ENCODE results near the gene HOXA5. TPM values are rescaled to one million over a fixed set of nuclear protein-coding genes. Genes with fewer than 3 reads are reported as not detected.
A peak's percentile ranks its signal among the peaks of the same experiment; 100 is the strongest.

The HOXA5 gene
- total and polyA plus RNA-seq, 5 donors from 2014 or later: not detected

- Histone ChIP-seq H3K4me3 (ENCODE audit: low read depth, low read length) (no peak overlapping the region), H3K36me3 (ENCODE audit: control insufficient read depth, insufficient read depth, low read length) (no peaks in the 10 kb centered on the region), H3K27ac (ENCODE audit: insufficient read depth, low read length, poor library complexity, severe bottlenecking) (no peak overlapping the region), H3K27me3 (ENCODE audit: control insufficient read depth, insufficient read depth, low read length) (peaks cover 50% of the 10 kb centered on the region), H3K4me1 (ENCODE audit: control insufficient read depth, insufficient read depth, low read length, poor library complexity, severe bottlenecking) (peaks cover 48% of the 10 kb centered on the region), H3K9me3 (ENCODE audit: control insufficient read depth in 2 of 2, low read length in 2 of 2) (no peaks in the 10 kb centered on the region)
- Mint-ChIP-seq H3K27me3 (peaks cover 76% of the 10 kb centered on the region), H3K4me3 (peak overlapping the region; percentile 67 to 82 (median 76)), H3K36me3 (no peaks in the 10 kb centered on the region), H3K4me1 (peaks cover 10 to 46% (median 13%) of the 10 kb centered on the region in 4 donors), H3K9me3 (peaks cover 0 to 11% (median 0%) of the 10 kb centered on the region in 7 donors), H3K27ac (peak overlapping the region in 1 of 3 donors; percentile 79)
- DNase-seq: no peak
- ATAC-seq (ENCODE audit: low read depth in 2 of 2): no peak
Observed at GRCh38 chr7:27171637-27172314, 28.3 kb upstream of the HOXA5 start.

- peak overlapping the region; percentile 43 to 74 (median 59) for H3K4me3 Mint-ChIP-seq
- peaks cover 10 to 49% (median 13%) of the 10 kb centered on the region in 4 donors for H3K4me1 Mint-ChIP-seq
- H3K4me3 ChIP-seq (ENCODE audit: low read depth, low read length): no peak overlapping the region
- H3K9me3 ChIP-seq (ENCODE audit: control insufficient read depth in 2 of 2, low read length in 2 of 2): no peaks in the 10 kb centered on the region
- no peak overlapping the region for H3K27ac Mint-ChIP-seq
- peaks cover 81% of the 10 kb centered on the region for H3K27me3 Mint-ChIP-seq
- H3K9me3 Mint-ChIP-seq: peaks cover 0 to 11% (median 0%) of the 10 kb centered on the region in 7 donors
- no peaks in the 10 kb centered on the region for H3K36me3 ChIP-seq (ENCODE audit: control insufficient read depth, insufficient read depth, low read length)
- DNase-seq (no peak), ATAC-seq (ENCODE audit: low read depth in 2 of 2) (no peak)
- H3K27me3 ChIP-seq (ENCODE audit: control insufficient read depth, insufficient read depth, low read length): peaks cover 50% of the 10 kb centered on the region
- H3K36me3 Mint-ChIP-seq: no peaks in the 10 kb centered on the region
- no peak overlapping the region for H3K27ac ChIP-seq (ENCODE audit: insufficient read depth, low read length, poor library complexity, severe bottlenecking)
- peaks cover 52% of the 10 kb centered on the region for H3K4me1 ChIP-seq (ENCODE audit: control insufficient read depth, insufficient read depth, low read length, poor library complexity, severe bottlenecking)
Observed at GRCh38 chr7:27171325-27171636, 27.8 kb upstream of the HOXA5 start.

DNA sequence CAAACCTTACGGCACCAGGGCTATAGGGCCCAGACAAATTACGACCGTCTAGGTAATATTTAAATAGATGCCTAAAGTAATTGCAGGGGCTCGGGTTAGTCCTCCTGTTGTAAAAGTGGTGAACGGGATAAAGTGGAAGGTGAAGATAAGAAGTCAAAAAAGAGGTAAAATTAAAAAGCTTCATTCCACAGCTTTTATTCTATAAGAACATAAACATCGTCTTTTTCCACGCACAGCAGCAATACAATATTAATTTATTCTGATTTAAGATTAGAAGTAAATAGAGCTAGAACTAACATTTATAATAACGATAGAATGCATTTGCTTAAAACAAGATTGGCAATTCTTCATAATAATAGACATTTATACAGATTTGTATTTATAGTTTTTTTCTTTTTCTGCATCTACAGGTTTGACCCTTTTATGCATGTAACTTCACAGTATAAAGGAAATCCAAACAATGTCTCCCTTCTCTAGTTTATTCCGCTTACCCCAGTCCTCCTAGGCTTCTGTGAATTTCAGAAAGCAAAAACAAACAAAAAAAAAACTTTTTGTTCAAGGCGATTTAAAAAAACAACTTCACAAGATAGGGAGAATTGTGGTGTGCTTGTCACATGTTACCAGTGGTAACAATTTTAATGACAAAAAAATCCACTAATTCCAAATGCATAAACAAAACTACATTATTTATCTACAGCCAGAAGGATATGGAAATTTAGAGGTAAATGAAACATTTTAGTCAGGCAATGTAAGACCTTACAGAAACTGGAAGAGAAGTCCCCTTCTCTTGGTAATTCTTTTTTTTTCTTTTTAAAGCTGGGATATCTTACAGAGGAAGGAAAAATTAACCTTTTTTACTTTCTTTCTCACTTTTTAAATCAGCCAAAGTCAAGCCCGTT lies 27.2 kb upstream of the HOXA5 start:
- peak overlapping the region in 3 of 4 donors; percentile 67 to 79 (median 74) for H3K4me3 Mint-ChIP-seq
- H3K27me3 ChIP-seq (ENCODE audit: control insufficient read depth, insufficient read depth, low read length): peaks cover 51% of the 10 kb centered on the region
- no peaks in the 10 kb centered on the region for H3K36me3 ChIP-seq (ENCODE audit: control insufficient read depth, insufficient read depth, low read length)
- H3K4me1 Mint-ChIP-seq: peaks cover 10 to 52% (median 16%) of the 10 kb centered on the region in 4 donors
- no peak for DNase-seq
- peaks cover 81% of the 10 kb centered on the region for H3K27me3 Mint-ChIP-seq
- ATAC-seq (ENCODE audit: low read depth in 2 of 2): no peak
- H3K9me3 Mint-ChIP-seq: peaks cover 0 to 14% (median 0%) of the 10 kb centered on the region in 7 donors
- H3K9me3 ChIP-seq (ENCODE audit: control insufficient read depth in 2 of 2, low read length in 2 of 2): no peaks in the 10 kb centered on the region
- no peak overlapping the region for H3K27ac ChIP-seq (ENCODE audit: insufficient read depth, low read length, poor library complexity, severe bottlenecking)
- peak overlapping the region in 1 of 3 donors; percentile 87 for H3K27ac Mint-ChIP-seq
- no peaks in the 10 kb centered on the region for H3K36me3 Mint-ChIP-seq
- H3K4me1 ChIP-seq (ENCODE audit: control insufficient read depth, insufficient read depth, low read length, poor library complexity, severe bottlenecking): peaks cover 58% of the 10 kb centered on the region
- H3K4me3 ChIP-seq (ENCODE audit: low read depth, low read length): no peak overlapping the region

- Histone ChIP-seq H3K27me3 (ENCODE audit: control insufficient read depth, insufficient read depth, low read length) (peaks cover 46% of the 10 kb centered on the region), H3K36me3 (ENCODE audit: control insufficient read depth, insufficient read depth, low read length) (no peaks in the 10 kb centered on the region), H3K4me3 (ENCODE audit: low read depth, low read length) (no peak overlapping the region), H3K27ac (ENCODE audit: insufficient read depth, low read length, poor library complexity, severe bottlenecking) (no peak overlapping the region), H3K4me1 (ENCODE audit: control insufficient read depth, insufficient read depth, low read length, poor library complexity, severe bottlenecking) (peaks cover 67% of the 10 kb centered on the region), H3K9me3 (ENCODE audit: control insufficient read depth in 2 of 2, low read length in 2 of 2) (no peaks in the 10 kb centered on the region)
- Mint-ChIP-seq H3K36me3 (no peaks in the 10 kb centered on the region), H3K4me3 (peak overlapping the region in 3 of 4 donors; percentile 26 to 79 (median 33)), H3K27ac (peak overlapping the region in 1 of 3 donors; percentile 87), H3K4me1 (peaks cover 10 to 55% (median 18%) of the 10 kb centered on the region in 4 donors), H3K27me3 (peaks cover 81% of the 10 kb centered on the region), H3K9me3 (peaks cover 0 to 15% (median 0%) of the 10 kb centered on the region in 7 donors)
- ATAC-seq (ENCODE audit: low read depth in 2 of 2) (no peak), DNase-seq (no peak)
Observed at GRCh38 chr7:27169658-27170425, 26.4 kb upstream of the HOXA5 start.

- Mint-ChIP-seq H3K9me3 (peaks cover 0 to 15% (median 0%) of the 10 kb centered on the region in 7 donors), H3K36me3 (no peaks in the 10 kb centered on the region), H3K4me3 (peak overlapping the region; percentile 8 to 81 (median 56)), H3K27ac (no peak overlapping the region), H3K27me3 (peaks cover 86% of the 10 kb centered on the region), H3K4me1 (peaks cover 10 to 58% (median 18%) of the 10 kb centered on the region in 4 donors)
- ATAC-seq (ENCODE audit: low read depth in 2 of 2) (no peak), DNase-seq (peak in 1 of 3 donors; percentile 41)
- Histone ChIP-seq H3K27ac (ENCODE audit: insufficient read depth, low read length, poor library complexity, severe bottlenecking) (no peak overlapping the region), H3K27me3 (ENCODE audit: control insufficient read depth, insufficient read depth, low read length) (peaks cover 50% of the 10 kb centered on the region), H3K36me3 (ENCODE audit: control insufficient read depth, insufficient read depth, low read length) (no peaks in the 10 kb centered on the region), H3K9me3 (ENCODE audit: control insufficient read depth in 2 of 2, low read length in 2 of 2) (no peaks in the 10 kb centered on the region), H3K4me1 (ENCODE audit: control insufficient read depth, insufficient read depth, low read length, poor library complexity, severe bottlenecking) (peaks cover 62% of the 10 kb centered on the region), H3K4me3 (ENCODE audit: low read depth, low read length) (no peak overlapping the region)
Observed at GRCh38 chr7:27168265-27168947, 24.9 kb upstream of the HOXA5 start.

- Histone ChIP-seq H3K4me1 (ENCODE audit: control insufficient read depth, insufficient read depth, low read length, poor library complexity, severe bottlenecking) (peaks cover 56% of the 10 kb centered on the region), H3K27me3 (ENCODE audit: control insufficient read depth, insufficient read depth, low read length) (peaks cover 54% of the 10 kb centered on the region), H3K4me3 (ENCODE audit: low read depth, low read length) (no peak overlapping the region), H3K27ac (ENCODE audit: insufficient read depth, low read length, poor library complexity, severe bottlenecking) (no peak overlapping the region), H3K36me3 (ENCODE audit: control insufficient read depth, insufficient read depth, low read length) (no peaks in the 10 kb centered on the region), H3K9me3 (ENCODE audit: control insufficient read depth in 2 of 2, low read length in 2 of 2) (no peaks in the 10 kb centered on the region)
- Mint-ChIP-seq H3K4me1 (peaks cover 10 to 56% (median 18%) of the 10 kb centered on the region in 4 donors), H3K27ac (no peak overlapping the region), H3K36me3 (no peaks in the 10 kb centered on the region), H3K9me3 (peaks cover 0 to 15% (median 0%) of the 10 kb centered on the region in 7 donors), H3K27me3 (peaks cover 91% of the 10 kb centered on the region), H3K4me3 (peak overlapping the region; percentile 8 to 37 (median 22))
- no peak for DNase-seq
- no peak for ATAC-seq (ENCODE audit: low read depth in 2 of 2)
Observed at GRCh38 chr7:27167916-27168264, 24.4 kb upstream of the HOXA5 start.
